Activated T-cell treated with anti-CD3 and anti-CD28 coated beads for 4 hours (primary cell): ENCODE results near the gene RPL19.
"Not testable (repeated sequence)": the region's sequence is repeated elsewhere in the genome, so short reads cannot be mapped to it uniquely, and the experiment has no call there.

Source experiments
- DNase-seq: peaks from one replicate; pipeline ENCODE4 v3.0.0-alpha.2; 2020

The RPL19 gene

GRCh38 chr17:39200070-39200879 lies at the start of gene RPL19:
Gene RPL19 (plus strand): TSS chr17:39200283. CDS start chr17:39200345, 62 bp downstream.
- DNase-seq: peak; percentile 65

- no peak for DNase-seq
These were observed 49.3 kb upstream of the RPL19 start for GRCh38 chr17:39150795-39151149.

- DNase-seq: no peak
These were observed 48.7 kb upstream of the RPL19 start, which contains the start of gene PLXDC1 for GRCh38 chr17:39151150-39151942. Gene PLXDC1 (minus strand): TSS chr17:39151637. CDS start chr17:39151437, 200 bp downstream.

- DNase-seq: no peak
These were observed 47.9 kb upstream of the RPL19 start for GRCh38 chr17:39151943-39152818.

GRCh38 chr17:39153599-39154051 lies 46.5 kb upstream of the RPL19 start:
- peak; percentile 96 for DNase-seq

- no peak for DNase-seq
These were observed 44.4 kb upstream of the RPL19 start for GRCh38 chr17:39155654-39156053.

GRCh38 chr17:39156491-39156890 lies 43.6 kb upstream of the RPL19 start:
- no peak for DNase-seq

- DNase-seq: no peak
These were observed 41.5 kb upstream of the RPL19 start for GRCh38 chr17:39158623-39159022.

- DNase-seq: no peak
These were observed 38.1 kb upstream of the RPL19 start for GRCh38 chr17:39161962-39162361.

GRCh38 chr17:39164675-39165143 lies 35.4 kb upstream of the RPL19 start:
- DNase-seq: peak; percentile 62

GRCh38 chr17:39165178-39165840 lies 34.8 kb upstream of the RPL19 start:
- no peak for DNase-seq

- no peak for DNase-seq
These were observed 34.2 kb upstream of the RPL19 start, which contains the start of gene ARL5C for GRCh38 chr17:39165841-39166349. Gene ARL5C (minus strand): TSS chr17:39166161. CDS start chr17:39165760, 401 bp downstream.

GRCh38 chr17:39166437-39167335 lies 33.4 kb upstream of the RPL19 start:
- no peak for DNase-seq

GRCh38 chr17:39167476-39167875 lies 32.6 kb upstream of the RPL19 start:
- DNase-seq: no peak

- not testable (repeated sequence) for DNase-seq
These were observed 31.6 kb upstream of the RPL19 start for GRCh38 chr17:39168503-39168902.

GRCh38 chr17:39169101-39169500 lies 31.0 kb upstream of the RPL19 start:
- DNase-seq: no peak

GRCh38 chr17:39169518-39169917 lies 30.6 kb upstream of the RPL19 start:
- no peak for DNase-seq

GRCh38 chr17:39170109-39170508 lies 30.0 kb upstream of the RPL19 start:
- DNase-seq: no peak

GRCh38 chr17:39170558-39170957 lies 29.5 kb upstream of the RPL19 start:
- DNase-seq: no peak

GRCh38 chr17:39171933-39172332 lies 28.1 kb upstream of the RPL19 start:
- DNase-seq: no peak

- DNase-seq: no peak
These were observed 27.0 kb upstream of the RPL19 start for GRCh38 chr17:39173080-39173479.
